HUES6 (cell line): Measurements from ENCODE around the gene TPM1.

Source experiments
- H3K27ac ChIP-seq: 2 replicates; pipeline ENCODE4 v1.7.0; 2013; ENCODE audit warnings: low read depth, mild to moderate bottlenecking, low read length, inconsistent platforms
- H3K27me3 ChIP-seq: 2 replicates; pipeline ENCODE4 v1.6.1; 2013; ENCODE audit warnings: low read length; ENCODE audit not compliant: control insufficient read depth, insufficient read depth
- H3K36me3 ChIP-seq: 2 replicates; pipeline ENCODE4 v1.6.1; 2013; ENCODE audit warnings: low read length; ENCODE audit not compliant: control insufficient read depth, insufficient read depth
- H3K4me1 ChIP-seq: 2 replicates; pipeline ENCODE4 v1.6.1; 2013; ENCODE audit warnings: low read length; ENCODE audit not compliant: control insufficient read depth, insufficient read depth
- H3K4me3 ChIP-seq: 2 replicates; pipeline ENCODE4 v1.5.1; 2013; ENCODE audit warnings: low read depth, low read length
- H3K9ac ChIP-seq: one replicate; pipeline ENCODE4 v1.6.1; 2013; ENCODE audit warnings: mild to moderate bottlenecking, low read length
- H3K9me3 ChIP-seq: 2 replicates; pipeline ENCODE4 v1.6.1; 2013; ENCODE audit warnings: low read depth, low read length; ENCODE audit not compliant: control insufficient read depth, insufficient read depth

The TPM1 gene

DNA sequence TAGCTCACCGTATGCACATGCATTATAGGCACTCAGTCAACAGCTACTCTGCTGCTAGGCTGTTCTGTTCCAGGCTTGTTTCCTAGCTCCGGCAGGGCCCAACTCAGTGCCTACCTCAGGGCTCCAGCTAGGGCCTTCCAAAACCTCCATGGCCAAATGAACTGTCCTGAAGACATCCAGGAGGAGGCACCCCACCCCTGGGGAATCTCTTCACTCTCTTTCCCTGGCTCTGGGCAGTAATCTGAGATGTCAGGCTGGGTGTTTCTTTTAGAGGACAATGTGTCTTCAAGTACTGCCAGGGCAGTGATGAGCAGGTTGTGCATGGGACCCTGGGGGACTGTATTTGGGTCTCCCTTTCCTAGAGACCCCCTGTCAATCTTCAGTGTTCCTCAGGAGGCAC, 38.3 kb upstream of the TPM1 start:
- Histone ChIP-seq H3K27ac (no peak overlapping the region), H3K4me3 (no peak overlapping the region), H3K36me3 (no peaks in the 10 kb centered on the region), H3K4me1 (0 out of 2 replicates have a peak, but pooled peaks cover 3% of the 10 kb centered on the region), H3K9me3 (no peaks in the 10 kb centered on the region), H3K9ac (no peak overlapping the region), H3K27me3 (no peaks in the 10 kb centered on the region)

DNA sequence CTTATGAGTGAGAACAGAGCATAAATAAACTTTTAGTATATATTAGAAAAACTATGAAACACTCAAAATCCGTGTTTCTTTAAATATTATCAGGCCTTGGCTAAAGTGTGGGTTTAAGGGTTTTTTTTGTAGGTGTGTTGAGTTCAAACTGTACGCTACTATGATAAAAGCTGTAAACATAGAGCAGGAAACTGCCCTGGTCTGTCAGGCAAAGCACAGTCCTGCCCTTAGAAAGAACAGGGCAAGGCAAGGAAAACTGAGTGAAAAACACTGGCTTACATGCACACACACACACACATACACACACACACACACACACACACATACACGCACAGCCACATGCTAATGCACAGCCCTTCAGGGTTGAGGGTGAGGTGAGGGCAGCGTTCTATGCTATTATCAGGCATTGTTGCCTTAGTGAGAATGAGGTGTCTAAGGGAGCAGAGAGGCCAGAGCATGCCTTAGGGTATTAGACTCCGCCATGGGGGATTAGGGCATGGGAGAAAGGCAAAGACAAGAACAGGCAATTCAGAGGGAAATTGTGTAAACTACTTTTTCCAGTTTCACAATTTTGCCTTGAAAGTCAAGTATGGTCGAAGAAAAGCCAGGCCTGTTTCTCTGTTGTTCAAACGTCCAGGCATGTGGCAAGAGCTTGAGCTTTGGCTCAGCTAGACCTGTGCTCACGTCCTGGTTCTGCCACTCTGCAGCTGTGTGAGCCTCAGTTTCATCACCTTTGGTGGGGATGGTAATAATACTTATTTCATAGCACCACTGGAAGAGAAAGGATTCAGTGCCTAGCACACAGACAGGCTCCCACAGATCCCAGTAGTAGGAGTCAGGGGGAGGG, 36.3 kb upstream of the TPM1 start:
- H3K27ac ChIP-seq = no peak overlapping the region
- H3K9ac ChIP-seq = no peak overlapping the region
- H3K4me3 ChIP-seq = no peak overlapping the region
- 0 out of 2 replicates have a peak, but pooled peaks cover 3% of the 10 kb centered on the region for H3K4me1 ChIP-seq
- no peaks in the 10 kb centered on the region for H3K9me3 ChIP-seq
- no peaks in the 10 kb centered on the region for H3K36me3 ChIP-seq
- no peaks in the 10 kb centered on the region for H3K27me3 ChIP-seq

DNA sequence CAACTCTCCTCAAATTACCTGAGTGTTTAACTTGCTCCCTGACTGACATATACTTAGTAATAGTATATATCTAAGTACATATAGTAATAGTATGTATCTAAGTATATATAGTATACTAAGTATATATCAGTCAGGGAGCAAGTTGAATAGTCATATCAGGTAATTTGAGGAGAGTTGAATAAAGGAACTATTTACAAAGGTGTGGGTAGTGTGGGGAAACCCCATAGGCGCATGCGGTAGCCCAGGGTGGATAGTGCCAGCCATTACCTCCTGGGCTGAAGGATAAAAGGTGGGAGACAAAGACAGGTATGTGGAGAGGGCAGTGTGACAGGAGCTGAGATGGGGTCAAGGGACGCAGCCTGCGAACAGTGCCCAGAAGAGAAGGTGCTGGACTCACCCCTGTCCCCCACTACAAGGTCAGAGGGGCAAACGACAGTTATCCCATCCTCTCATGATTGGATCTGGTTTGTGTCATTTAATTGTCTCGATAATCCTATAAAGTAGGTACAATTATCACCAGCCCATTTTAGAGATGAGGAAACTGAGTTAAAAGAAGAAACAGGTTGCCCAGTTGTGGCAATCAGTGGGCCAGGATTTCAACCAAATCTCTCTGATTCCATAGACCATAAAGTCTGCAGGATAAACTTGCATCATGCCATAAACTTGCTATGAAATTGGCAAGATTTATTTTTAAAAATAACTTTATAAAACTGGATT, 34.1 kb upstream of the TPM1 start:
- Histone ChIP-seq H3K27me3 (no peaks in the 10 kb centered on the region), H3K9me3 (peaks cover 3% of the 10 kb centered on the region; the same call in 1 of the 2 replicates), H3K4me1 (peaks cover 4% of the 10 kb centered on the region; the same call in 1 of the 2 replicates), H3K4me3 (no peak overlapping the region), H3K36me3 (no peaks in the 10 kb centered on the region), H3K9ac (no peak overlapping the region), H3K27ac (no peak overlapping the region)

DNA sequence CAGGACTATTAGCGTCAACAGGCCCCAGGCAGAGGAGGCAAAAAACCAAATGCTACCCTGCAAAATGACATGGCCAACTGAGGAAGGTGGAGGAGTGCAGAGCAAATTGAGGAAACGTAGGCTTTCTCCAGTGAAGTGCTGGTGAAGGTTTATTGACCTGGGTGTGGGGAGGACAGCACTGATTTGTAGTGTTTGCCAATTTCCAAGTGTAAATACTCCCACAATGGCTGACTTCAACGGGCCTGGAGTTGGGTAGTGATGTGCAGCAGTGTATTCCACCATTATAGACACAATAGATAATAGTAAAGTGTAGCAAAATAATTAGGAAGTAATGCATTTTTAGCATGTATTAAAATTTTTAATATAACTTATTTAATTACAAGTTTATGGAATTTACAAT, 32.2 kb upstream of the TPM1 start:
- Histone ChIP-seq H3K27ac (no peak overlapping the region), H3K4me3 (no peak overlapping the region), H3K9ac (no peak overlapping the region), H3K36me3 (no peaks in the 10 kb centered on the region), H3K4me1 (peaks cover 7% of the 10 kb centered on the region; the same call in 1 of the 2 replicates), H3K27me3 (no peaks in the 10 kb centered on the region), H3K9me3 (peaks cover 3% of the 10 kb centered on the region; the same call in 1 of the 2 replicates)

DNA sequence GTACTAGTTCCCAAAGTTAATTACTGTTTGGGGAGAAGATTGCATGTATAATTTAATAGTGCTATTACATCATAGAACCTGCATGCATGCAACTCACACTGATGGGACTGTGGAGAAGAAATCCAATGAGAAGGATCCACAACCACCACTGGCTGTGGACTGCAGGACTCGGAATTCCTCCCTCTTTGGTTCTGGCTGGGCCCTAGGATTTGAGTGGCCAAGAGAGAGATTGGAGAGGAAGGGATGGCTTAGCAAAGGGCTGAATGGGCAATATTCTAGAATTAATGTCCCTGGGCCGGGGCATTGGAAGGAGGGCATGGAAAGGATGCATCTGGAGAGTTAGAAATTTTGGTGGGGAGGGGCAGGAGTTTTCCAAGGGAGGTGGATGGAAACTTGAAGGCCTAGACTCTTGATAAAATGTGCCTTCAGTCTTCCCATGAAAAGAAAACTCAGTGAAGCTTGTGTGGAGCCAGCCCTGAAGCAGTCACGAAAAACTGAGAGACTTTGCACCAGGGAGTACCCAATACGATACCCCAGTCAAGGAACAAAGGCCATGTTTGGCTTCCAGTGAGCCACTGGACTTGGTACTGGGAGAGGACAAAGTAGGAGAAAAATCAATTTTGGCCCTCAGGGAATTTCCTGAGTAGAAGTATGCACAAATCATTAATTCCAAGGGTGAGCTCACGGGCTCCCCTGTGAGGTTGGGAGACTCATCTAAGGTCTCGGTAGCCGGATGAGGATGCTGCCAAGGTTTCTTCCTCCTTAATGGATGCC, 31.4 kb upstream of the TPM1 start:
- H3K27me3 ChIP-seq = no peaks in the 10 kb centered on the region
- H3K4me1 ChIP-seq = peaks cover 7% of the 10 kb centered on the region; the same call in 1 of the 2 replicates
- no peaks in the 10 kb centered on the region for H3K36me3 ChIP-seq
- H3K9me3 ChIP-seq = peaks cover 3% of the 10 kb centered on the region; the same call in 1 of the 2 replicates
- H3K4me3 ChIP-seq = no peak overlapping the region
- H3K9ac ChIP-seq = no peak overlapping the region
- no peak overlapping the region for H3K27ac ChIP-seq

DNA sequence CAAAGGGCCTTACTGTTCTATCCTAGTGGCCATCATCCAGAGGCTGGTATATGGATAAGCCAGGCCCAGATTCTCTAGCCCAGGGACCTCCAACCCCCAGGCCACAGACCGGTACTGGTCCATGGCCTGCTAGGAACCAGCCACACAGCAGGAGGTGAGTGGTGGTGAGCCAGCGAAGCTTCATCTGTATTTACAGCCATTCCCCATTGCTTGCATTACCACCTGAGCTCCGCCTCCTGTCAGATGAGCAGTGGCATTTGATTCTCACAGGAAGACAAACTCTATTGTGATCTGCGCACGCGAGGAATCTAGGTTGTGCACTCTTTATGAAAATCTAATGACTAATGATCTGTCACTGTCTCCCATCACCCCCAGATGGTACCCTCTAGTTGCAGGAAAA, 30.1 kb upstream of the TPM1 start:
- H3K4me1 ChIP-seq = peaks cover 4% of the 10 kb centered on the region; the same call in 1 of the 2 replicates
- no peak overlapping the region for H3K9ac ChIP-seq
- H3K27me3 ChIP-seq = no peaks in the 10 kb centered on the region
- H3K4me3 ChIP-seq = no peak overlapping the region
- no peaks in the 10 kb centered on the region for H3K36me3 ChIP-seq
- H3K27ac ChIP-seq = no peak overlapping the region
- H3K9me3 ChIP-seq = peaks cover 3% of the 10 kb centered on the region; the same call in 1 of the 2 replicates

DNA sequence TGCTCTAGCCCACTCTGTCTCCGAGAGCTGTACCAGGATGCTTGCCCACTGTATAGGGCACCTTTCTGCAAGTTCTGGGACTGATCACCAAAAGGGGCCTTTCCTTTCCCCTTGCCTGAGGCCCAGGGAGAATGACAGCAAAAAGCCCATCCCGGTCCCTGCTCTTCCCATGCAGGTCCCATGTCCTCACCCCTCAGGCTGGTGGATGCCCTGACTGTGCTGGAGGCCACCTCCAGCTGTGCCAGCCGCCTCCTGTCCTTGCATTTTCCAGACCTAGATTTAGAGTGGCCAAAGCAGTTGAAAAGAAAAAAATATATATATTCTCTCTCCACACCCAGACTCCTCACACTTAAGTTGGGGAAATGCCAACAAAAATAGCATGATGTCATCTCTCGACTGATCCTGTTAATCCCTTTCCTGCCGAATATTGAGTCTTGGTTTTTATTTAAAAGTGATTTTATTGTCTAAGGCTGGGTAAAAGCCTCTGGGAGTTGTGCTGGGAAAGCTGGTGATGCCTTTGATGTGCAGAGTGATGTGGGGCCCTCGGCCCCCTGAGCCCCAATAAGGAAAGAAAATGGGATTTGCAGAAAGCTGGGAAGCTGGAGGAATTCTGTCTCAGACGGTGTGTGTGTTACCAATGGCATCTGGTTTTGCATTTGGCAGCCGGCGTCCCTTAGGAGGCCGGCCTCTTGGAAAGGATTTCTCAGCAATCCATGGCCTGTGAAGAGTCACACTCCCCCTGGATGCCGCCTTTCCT, 29.3 kb upstream of the TPM1 start:
- H3K4me1 ChIP-seq = peaks cover 4% of the 10 kb centered on the region; the same call in 1 of the 2 replicates
- H3K27ac ChIP-seq = no peak overlapping the region
- no peaks in the 10 kb centered on the region for H3K27me3 ChIP-seq
- H3K4me3 ChIP-seq = no peak overlapping the region
- no peak overlapping the region for H3K9ac ChIP-seq
- peaks cover 3% of the 10 kb centered on the region; the same call in 1 of the 2 replicates for H3K9me3 ChIP-seq
- H3K36me3 ChIP-seq = no peaks in the 10 kb centered on the region

DNA sequence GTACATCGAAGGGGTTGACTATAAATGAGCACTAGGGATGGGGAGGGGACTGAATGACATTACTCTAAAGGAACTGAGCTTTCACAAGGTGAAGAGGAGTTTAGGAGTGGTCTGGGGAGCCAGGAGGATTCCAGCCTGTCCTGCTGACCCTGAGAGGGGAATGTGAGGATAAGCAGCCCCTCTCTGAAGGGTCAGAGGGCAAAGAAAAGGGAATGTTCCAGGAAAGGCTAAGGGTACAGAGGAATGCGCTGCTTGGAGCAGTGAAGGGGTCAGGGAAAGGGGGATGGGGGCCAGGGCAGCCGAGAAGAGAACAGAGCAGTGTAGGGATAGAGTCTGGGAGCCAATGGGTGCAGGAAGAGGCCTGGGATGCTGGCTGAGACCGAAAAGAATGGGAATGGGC, 28.0 kb upstream of the TPM1 start:
- H3K4me1 ChIP-seq = peaks cover 7% of the 10 kb centered on the region
- H3K27ac ChIP-seq = no peak overlapping the region
- peaks cover 3% of the 10 kb centered on the region; the same call in 1 of the 2 replicates for H3K9me3 ChIP-seq
- H3K27me3 ChIP-seq = no peaks in the 10 kb centered on the region
- H3K9ac ChIP-seq = no peak overlapping the region
- H3K36me3 ChIP-seq = no peaks in the 10 kb centered on the region
- H3K4me3 ChIP-seq = no peak overlapping the region

DNA sequence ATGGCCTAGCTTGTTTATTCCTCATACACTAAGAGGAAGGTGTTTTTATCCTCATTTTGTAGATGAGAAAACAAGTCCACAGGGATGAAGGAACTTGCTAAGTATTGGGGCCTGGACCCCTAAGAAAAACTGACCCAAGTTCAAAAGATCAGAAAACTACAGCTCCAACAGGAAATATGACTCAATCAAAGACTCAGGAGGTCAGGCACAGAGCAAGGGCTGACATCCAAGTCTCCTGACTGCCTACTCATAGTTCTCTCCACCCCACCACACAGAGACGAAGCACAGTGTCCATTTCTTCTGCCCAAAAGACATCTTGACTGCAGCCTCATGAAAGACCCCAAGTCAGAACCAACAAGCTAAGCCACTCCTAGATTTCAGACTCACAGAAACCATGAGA, 26.9 kb upstream of the TPM1 start:
- H3K27ac ChIP-seq = no peak overlapping the region

DNA sequence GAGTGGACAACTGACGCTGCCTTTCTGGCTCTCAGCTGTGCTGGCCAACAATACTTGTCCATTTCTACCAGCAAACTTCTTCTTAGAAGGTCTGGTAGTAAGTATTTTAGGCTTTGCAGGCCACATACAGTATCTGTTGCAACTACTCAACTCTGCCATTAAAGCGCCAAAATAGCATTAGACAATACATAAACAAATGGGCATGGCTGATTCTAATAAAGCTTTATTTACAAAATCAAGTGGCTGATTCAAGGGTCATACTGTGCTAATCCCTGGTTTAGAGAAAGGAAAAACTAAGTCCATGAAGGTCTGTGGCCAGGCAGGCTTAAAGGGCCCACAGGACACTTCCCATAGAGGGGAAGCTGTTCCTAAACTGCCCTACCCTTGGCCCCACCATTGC, 26.3 kb upstream of the TPM1 start:
- no peak overlapping the region for H3K9ac ChIP-seq
- H3K27me3 ChIP-seq = no peaks in the 10 kb centered on the region
- H3K36me3 ChIP-seq = no peaks in the 10 kb centered on the region
- peaks cover 15% of the 10 kb centered on the region for H3K4me1 ChIP-seq
- H3K4me3 ChIP-seq = no peak overlapping the region
- peaks cover 3% of the 10 kb centered on the region; the same call in 1 of the 2 replicates for H3K9me3 ChIP-seq
- no peak overlapping the region for H3K27ac ChIP-seq

More for the DNA sequence above, 26.9 kb upstream of the TPM1 start:
- no peaks in the 10 kb centered on the region for H3K36me3 ChIP-seq
- peaks cover 3% of the 10 kb centered on the region; the same call in 1 of the 2 replicates for H3K9me3 ChIP-seq
- H3K4me3 ChIP-seq = no peak overlapping the region
- peaks cover 15% of the 10 kb centered on the region for H3K4me1 ChIP-seq
- no peak overlapping the region for H3K9ac ChIP-seq
- H3K27me3 ChIP-seq = no peaks in the 10 kb centered on the region
